Mesodermal cell (in vitro differentiated cells): Measurements from ENCODE around the gene DGKG.

ENCODE experiments used
- H3K27ac ChIP-seq: 2 replicates; pipeline ENCODE4 v1.7.0; 2013; ENCODE audit warnings: mild to moderate bottlenecking, low read depth, low read length, moderate library complexity; ENCODE audit not compliant: severe bottlenecking
- H3K36me3 ChIP-seq: 2 replicates; pipeline ENCODE4 v1.7.1; 2013; ENCODE audit warnings: mild to moderate bottlenecking, low read length, moderate library complexity; ENCODE audit not compliant: control insufficient read depth, insufficient read depth
- H3K4me1 ChIP-seq: one replicate; pipeline ENCODE4 v1.7.1; 2013; ENCODE audit warnings: mild to moderate bottlenecking, low read length; ENCODE audit not compliant: insufficient read depth, control insufficient read depth, poor library complexity, severe bottlenecking
- H3K4me3 ChIP-seq: 2 replicates; pipeline ENCODE4 v1.7.0; 2013; ENCODE audit warnings: low read length, control low read depth, mild to moderate bottlenecking; ENCODE audit not compliant: insufficient read depth, poor library complexity, severe bottlenecking; ENCODE audit errors: extremely low read depth
- H3K9me3 ChIP-seq: 2 replicates; pipeline ENCODE4 v1.7.1; 2013; ENCODE audit warnings: mild to moderate bottlenecking, low read length, moderate library complexity; ENCODE audit not compliant: control insufficient read depth
- WGBS, 2 experiments: methylation state at CpG; one replicate each; pipeline ENCODE4 v1.1.5; 2013; ENCODE audit warnings: missing lambda C conversion rate in 2 of 2; ENCODE audit not compliant: insufficient coverage in 2 of 2; 5-methylcytosine and 5-hydroxymethylcytosine counted together

DGKG gene

GRCh38 chr3:186169379-186169778 lies 192.7 kb downstream of the DGKG start:
- Histone ChIP-seq H3K4me3 (no peak overlapping the region), H3K4me1 (no peaks in the 10 kb centered on the region), H3K27ac (no peak overlapping the region), H3K9me3 (peaks cover 3% of the 10 kb centered on the region), H3K36me3 (no peaks in the 10 kb centered on the region)
- WGBS, 2 experiments, result 90 to 100% methylated on average over 1 of the region's 2 CpGs

GRCh38 chr3:186168976-186169375 lies 193.1 kb downstream of the DGKG start:
- Histone ChIP-seq H3K27ac (no peak overlapping the region), H3K36me3 (no peaks in the 10 kb centered on the region), H3K4me1 (no peaks in the 10 kb centered on the region), H3K4me3 (no peak overlapping the region), H3K9me3 (peaks cover 3% of the 10 kb centered on the region)

- H3K36me3 ChIP-seq, result no peaks in the 10 kb centered on the region
- no peak overlapping the region for H3K4me3 ChIP-seq
- H3K27ac ChIP-seq, result no peak overlapping the region
- no peaks in the 10 kb centered on the region for H3K9me3 ChIP-seq
- WGBS, 2 experiments, result 100% methylated on average over 1 of the region's 1 CpG
- no peaks in the 10 kb centered on the region for H3K4me1 ChIP-seq
These were observed 194.2 kb downstream of the DGKG start for GRCh38 chr3:186167646-186168395.

GRCh38 chr3:186166491-186167288 lies 195.3 kb downstream of the DGKG start:
- Histone ChIP-seq H3K4me1 (no peaks in the 10 kb centered on the region), H3K4me3 (no peak overlapping the region), H3K36me3 (no peaks in the 10 kb centered on the region), H3K9me3 (no peaks in the 10 kb centered on the region), H3K27ac (no peak overlapping the region)
- 80% methylated on average over 2 of the region's 3 CpGs; no CpG with 5 or more reads in 1 of the 2 experiments for WGBS, 2 experiments

DNA sequence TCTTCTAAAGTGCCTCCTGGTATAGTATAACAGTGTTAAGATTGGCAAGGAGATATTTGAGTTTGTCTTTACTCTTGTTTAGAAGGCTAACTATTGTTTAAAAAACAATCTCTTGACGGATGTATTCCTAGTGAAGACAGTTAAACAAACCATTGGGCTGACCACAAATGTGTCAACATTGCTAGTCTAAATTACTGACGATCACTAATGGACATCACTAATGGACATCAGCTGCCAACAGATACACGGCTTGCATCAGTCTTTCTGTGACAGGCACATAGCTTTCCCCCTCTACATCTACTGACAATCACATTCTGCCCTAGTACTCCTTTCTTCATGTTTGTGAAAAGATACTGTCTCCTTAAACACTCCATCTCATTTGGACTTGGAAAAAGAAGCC lies 196.0 kb downstream of the DGKG start:
- WGBS, 2 experiments, result 88 to 89% methylated on average over 3 of the region's 3 CpGs
- H3K9me3 ChIP-seq, result no peaks in the 10 kb centered on the region
- no peaks in the 10 kb centered on the region for H3K36me3 ChIP-seq
- peaks cover 6% of the 10 kb centered on the region for H3K4me1 ChIP-seq
- H3K27ac ChIP-seq, result no peak overlapping the region
- H3K4me3 ChIP-seq, result no peak overlapping the region

- Histone ChIP-seq H3K4me1 (peaks cover 8% of the 10 kb centered on the region), H3K36me3 (no peaks in the 10 kb centered on the region), H3K27ac (no peak overlapping the region), H3K4me3 (no peak overlapping the region), H3K9me3 (no peaks in the 10 kb centered on the region)
- WGBS, 2 experiments, result 57% methylated on average over 1 of the region's 1 CpG
These were observed 196.7 kb downstream of the DGKG start for GRCh38 chr3:186165331-186165730.

- 90 to 97% methylated on average over 5 of the region's 7 CpGs for WGBS, 2 experiments
- H3K27ac ChIP-seq, result no peak overlapping the region
These were observed 197.3 kb downstream of the DGKG start for GRCh38 chr3:186164696-186165095.

GRCh38 chr3:186162221-186162620 lies 199.8 kb downstream of the DGKG start:
- Histone ChIP-seq H3K4me1 (peaks cover 8% of the 10 kb centered on the region), H3K4me3 (no peak overlapping the region), H3K27ac (no peak overlapping the region), H3K36me3 (no peaks in the 10 kb centered on the region), H3K9me3 (no peaks in the 10 kb centered on the region)
- WGBS, 2 experiments, result 90 to 93% methylated on average over 4 of the region's 6 CpGs

More at GRCh38 chr3:186164696-186165095, 197.3 kb downstream of the DGKG start:
- H3K4me1 ChIP-seq, result peaks cover 8% of the 10 kb centered on the region
- H3K4me3 ChIP-seq, result no peak overlapping the region
- no peaks in the 10 kb centered on the region for H3K36me3 ChIP-seq
- no peaks in the 10 kb centered on the region for H3K9me3 ChIP-seq

GRCh38 chr3:186160691-186161243 lies 201.3 kb downstream of the DGKG start:
- peaks cover 8% of the 10 kb centered on the region for H3K4me1 ChIP-seq
- H3K36me3 ChIP-seq, result no peaks in the 10 kb centered on the region
- H3K9me3 ChIP-seq, result no peaks in the 10 kb centered on the region
- H3K27ac ChIP-seq, result peak overlapping the region; percentile 58
- no peak overlapping the region for H3K4me3 ChIP-seq
- WGBS, 2 experiments, result 81 to 86% methylated on average over 8 to 9 of the region's 12 CpGs

DNA sequence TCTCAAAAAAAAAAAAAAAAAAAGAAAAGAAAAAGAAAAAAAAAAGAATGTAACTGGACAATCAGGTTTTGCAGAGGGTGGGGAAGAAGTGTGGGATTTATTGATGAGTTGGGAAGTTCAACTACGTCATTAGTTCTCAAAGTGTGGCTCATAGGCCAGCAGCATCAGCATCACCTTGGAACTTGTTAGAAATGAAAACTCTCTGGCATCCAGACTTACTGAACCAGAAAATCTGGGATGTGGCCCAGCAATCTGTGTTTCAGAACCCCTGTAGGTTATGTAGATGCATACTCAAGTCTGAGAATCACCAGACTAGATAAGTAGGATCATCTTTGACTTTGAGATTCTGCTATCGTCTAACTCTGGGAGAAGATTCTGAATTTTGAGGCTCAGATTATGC lies 207.4 kb downstream of the DGKG start:
- H3K4me1 ChIP-seq, result no peaks in the 10 kb centered on the region
- no peak overlapping the region for H3K27ac ChIP-seq
- 100% methylated on average over 1 to 2 of the region's 2 CpGs for WGBS, 2 experiments
- no peaks in the 10 kb centered on the region for H3K36me3 ChIP-seq
- no peak overlapping the region for H3K4me3 ChIP-seq
- H3K9me3 ChIP-seq, result no peaks in the 10 kb centered on the region
